ENCODE measurements around the gene DCAF4.

GRCh38 chr14:72962829-72963312 is 36.6 kb downstream of the DCAF4 start:
- TF ChIP-seq POLR2AphosphoS5 (IDR thresholded peaks at IDR 0.05) (no peak), EP300 (conservative IDR thresholded peaks at IDR 0.05; ENCODE audit: poor library complexity, severe bottlenecking) (no peak)
- TF ChIP-seq, protein P1, sequence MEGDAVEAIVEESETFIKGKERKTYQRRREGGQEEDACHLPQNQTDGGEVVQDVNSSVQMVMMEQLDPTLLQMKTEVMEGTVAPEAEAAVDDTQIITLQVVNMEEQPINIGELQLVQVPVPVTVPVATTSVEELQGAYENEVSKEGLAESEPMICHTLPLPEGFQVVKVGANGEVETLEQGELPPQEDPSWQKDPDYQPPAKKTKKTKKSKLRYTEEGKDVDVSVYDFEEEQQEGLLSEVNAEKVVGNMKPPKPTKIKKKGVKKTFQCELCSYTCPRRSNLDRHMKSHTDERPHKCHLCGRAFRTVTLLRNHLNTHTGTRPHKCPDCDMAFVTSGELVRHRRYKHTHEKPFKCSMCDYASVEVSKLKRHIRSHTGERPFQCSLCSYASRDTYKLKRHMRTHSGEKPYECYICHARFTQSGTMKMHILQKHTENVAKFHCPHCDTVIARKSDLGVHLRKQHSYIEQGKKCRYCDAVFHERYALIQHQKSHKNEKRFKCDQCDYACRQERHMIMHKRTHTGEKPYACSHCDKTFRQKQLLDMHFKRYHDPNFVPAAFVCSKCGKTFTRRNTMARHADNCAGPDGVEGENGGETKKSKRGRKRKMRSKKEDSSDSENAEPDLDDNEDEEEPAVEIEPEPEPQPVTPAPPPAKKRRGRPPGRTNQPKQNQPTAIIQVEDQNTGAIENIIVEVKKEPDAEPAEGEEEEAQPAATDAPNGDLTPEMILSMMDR (IDR thresholded peaks at IDR 0.05; ENCODE audit: poor library complexity, severe bottlenecking): no peak
- TF ChIP-seq, protein P2, sequence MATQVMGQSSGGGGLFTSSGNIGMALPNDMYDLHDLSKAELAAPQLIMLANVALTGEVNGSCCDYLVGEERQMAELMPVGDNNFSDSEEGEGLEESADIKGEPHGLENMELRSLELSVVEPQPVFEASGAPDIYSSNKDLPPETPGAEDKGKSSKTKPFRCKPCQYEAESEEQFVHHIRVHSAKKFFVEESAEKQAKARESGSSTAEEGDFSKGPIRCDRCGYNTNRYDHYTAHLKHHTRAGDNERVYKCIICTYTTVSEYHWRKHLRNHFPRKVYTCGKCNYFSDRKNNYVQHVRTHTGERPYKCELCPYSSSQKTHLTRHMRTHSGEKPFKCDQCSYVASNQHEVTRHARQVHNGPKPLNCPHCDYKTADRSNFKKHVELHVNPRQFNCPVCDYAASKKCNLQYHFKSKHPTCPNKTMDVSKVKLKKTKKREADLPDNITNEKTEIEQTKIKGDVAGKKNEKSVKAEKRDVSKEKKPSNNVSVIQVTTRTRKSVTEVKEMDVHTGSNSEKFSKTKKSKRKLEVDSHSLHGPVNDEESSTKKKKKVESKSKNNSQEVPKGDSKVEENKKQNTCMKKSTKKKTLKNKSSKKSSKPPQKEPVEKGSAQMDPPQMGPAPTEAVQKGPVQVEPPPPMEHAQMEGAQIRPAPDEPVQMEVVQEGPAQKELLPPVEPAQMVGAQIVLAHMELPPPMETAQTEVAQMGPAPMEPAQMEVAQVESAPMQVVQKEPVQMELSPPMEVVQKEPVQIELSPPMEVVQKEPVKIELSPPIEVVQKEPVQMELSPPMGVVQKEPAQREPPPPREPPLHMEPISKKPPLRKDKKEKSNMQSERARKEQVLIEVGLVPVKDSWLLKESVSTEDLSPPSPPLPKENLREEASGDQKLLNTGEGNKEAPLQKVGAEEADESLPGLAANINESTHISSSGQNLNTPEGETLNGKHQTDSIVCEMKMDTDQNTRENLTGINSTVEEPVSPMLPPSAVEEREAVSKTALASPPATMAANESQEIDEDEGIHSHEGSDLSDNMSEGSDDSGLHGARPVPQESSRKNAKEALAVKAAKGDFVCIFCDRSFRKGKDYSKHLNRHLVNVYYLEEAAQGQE (IDR thresholded peaks at IDR 0.05; ENCODE audit: borderline replicate concordance): no peak

Data from neural cell (in vitro differentiated cells).